T-cell (primary cell): ENCODE measurements around the gene CARS1. TPM values are rescaled to one million over a fixed set of nuclear protein-coding genes. Genes with fewer than 3 reads are reported as not detected.
A peak's percentile ranks its signal among the peaks of the same experiment; 100 is the strongest.

Source experiments
- ATAC-seq, 4 experiments: fragments of 200-7000 bp in 3 of 4; fragments of 150-1000 bp in 1 of 4; cut with Tn5 transposase; replicated peaks in 1 of 4; 1 replicate in 3 of 4; 2 replicates in 1 of 4; pipeline ENCODE4 v1.10.0; 2021; ENCODE audit warnings: moderate library complexity in 3 of 4, mild to moderate bottlenecking in 2 of 4, moderate number of reproducible peaks in 1 of 4
- CTCF ChIA-PET, 2 donors: fragments of 300-600 bp; sonication (Branson Sonifier 250); formaldehyde crosslinking; loops; one replicate each; lab custom pipeline; 2022; ENCODE audit warnings: antibody characterized with exemption in 2 of 2; lab: Charles Lee
- POLR2A ChIA-PET, 2 donors: fragments of 300-600 bp; sonication (Branson Sonifier 250); formaldehyde crosslinking; loops; one replicate each; lab custom pipeline; 2022; ENCODE audit warnings: antibody characterized with exemption in 2 of 2; lab: Charles Lee
- DNase-seq, 35 experiments: peaks; one replicate each; pipeline versions ENCODE4 v3.0.0 to v3.0.0-alpha.2; 2013 to 2023
- H3K27ac ChIP-seq: one replicate; pipeline ENCODE4 v1.5.1; 2013; ENCODE audit warnings: low read length
- H3K27me3 ChIP-seq, 2 experiments: replicated peaks in 1 of 2; 1 replicate in 1 of 2; 2 replicates in 1 of 2; pipeline versions ENCODE4 v1.6.1 to v1.7.0; 2013; ENCODE audit warnings: low read length in 1 of 2, mixed read lengths in 1 of 2; ENCODE audit not compliant: control insufficient read depth in 2 of 2, insufficient read depth in 2 of 2; ENCODE audit errors: extremely low read depth in 1 of 2
- H3K36me3 ChIP-seq, 2 donors: 1 replicate in 1 of 2; 2 replicates in 1 of 2; pipeline versions ENCODE4 v1.6.1 to v1.7.0; 2013; ENCODE audit warnings: low read length in 1 of 2; ENCODE audit not compliant: control insufficient read depth in 2 of 2, insufficient read depth in 1 of 2; ENCODE audit errors: extremely low read depth in 1 of 2
- H3K4me1 ChIP-seq, 2 experiments: 1 replicate in 1 of 2; 2 replicates in 1 of 2; pipeline versions ENCODE4 v1.6.1 to v1.7.0; 2013; ENCODE audit warnings: low read length in 2 of 2, mixed read lengths in 1 of 2; ENCODE audit not compliant: insufficient read depth in 2 of 2, control insufficient read depth in 1 of 2; ENCODE audit errors: extremely low read depth in 1 of 2
- H3K4me3 ChIP-seq, 2 donors: 1 replicate in 1 of 2; 2 replicates in 1 of 2; pipeline versions ENCODE4 v1.5.1 to v1.7.0; 2013; ENCODE audit warnings: mild to moderate bottlenecking in 2 of 2, low read length in 1 of 2, moderate library complexity in 1 of 2; ENCODE audit not compliant: control insufficient read depth in 1 of 2; ENCODE audit errors: extremely low read depth in 1 of 2
- H3K9me3 ChIP-seq: 2 replicates; pipeline ENCODE4 v1.7.0; 2013
- H3K27ac Mint-ChIP-seq, 2 donors: one replicate each; pipeline ENCODE4 v1.8.0; 2020 to 2021; ENCODE audit warnings: mild to moderate bottlenecking in 2 of 2, mixed read lengths in 2 of 2
- H3K27me3 Mint-ChIP-seq, 2 donors: one replicate each; pipeline ENCODE4 v1.8.0; 2021 to 2022; ENCODE audit warnings: mixed read lengths in 2 of 2
- H3K36me3 Mint-ChIP-seq: one replicate; pipeline ENCODE4 v1.8.0; 2021; ENCODE audit warnings: mixed read lengths
- H3K4me1 Mint-ChIP-seq, 3 donors: one replicate each; pipeline ENCODE4 v1.8.0; 2020 to 2022; ENCODE audit warnings: mixed read lengths in 3 of 3, mild to moderate bottlenecking in 1 of 3
- H3K4me3 Mint-ChIP-seq, 3 donors: one replicate each; pipeline ENCODE4 v1.8.0; 2020 to 2022; ENCODE audit warnings: mild to moderate bottlenecking in 3 of 3, mixed read lengths in 3 of 3, moderate library complexity in 3 of 3
- H3K9me3 Mint-ChIP-seq, 3 donors: one replicate each; pipeline ENCODE4 v1.8.0; 2020 to 2022; ENCODE audit warnings: mixed read lengths in 3 of 3
- WGBS: methylation state at CpG from one replicate; pipeline ENCODE4 v1.1.5; 2013; ENCODE audit warnings: missing lambda C conversion rate; ENCODE audit not compliant: insufficient coverage; 5-methylcytosine and 5-hydroxymethylcytosine counted together
- total RNA-seq, 35 experiments: library from RNA in 6 of 35; stranded (reverse) in 6 of 35; fragments of 120-200 nt in 1 of 35; gene quantifications; one replicate each; pipeline versions ENCODE4 v1.2.1 to v1.2.4 and lab custom pipeline; 2013 to 2026

CARS1 gene
- total RNA-seq, 5 donors from 2014 or later (not counting 1 experiment from before 2014, with no cell fraction given) = 45.3 to 113 (median 109) TPM

DNA sequence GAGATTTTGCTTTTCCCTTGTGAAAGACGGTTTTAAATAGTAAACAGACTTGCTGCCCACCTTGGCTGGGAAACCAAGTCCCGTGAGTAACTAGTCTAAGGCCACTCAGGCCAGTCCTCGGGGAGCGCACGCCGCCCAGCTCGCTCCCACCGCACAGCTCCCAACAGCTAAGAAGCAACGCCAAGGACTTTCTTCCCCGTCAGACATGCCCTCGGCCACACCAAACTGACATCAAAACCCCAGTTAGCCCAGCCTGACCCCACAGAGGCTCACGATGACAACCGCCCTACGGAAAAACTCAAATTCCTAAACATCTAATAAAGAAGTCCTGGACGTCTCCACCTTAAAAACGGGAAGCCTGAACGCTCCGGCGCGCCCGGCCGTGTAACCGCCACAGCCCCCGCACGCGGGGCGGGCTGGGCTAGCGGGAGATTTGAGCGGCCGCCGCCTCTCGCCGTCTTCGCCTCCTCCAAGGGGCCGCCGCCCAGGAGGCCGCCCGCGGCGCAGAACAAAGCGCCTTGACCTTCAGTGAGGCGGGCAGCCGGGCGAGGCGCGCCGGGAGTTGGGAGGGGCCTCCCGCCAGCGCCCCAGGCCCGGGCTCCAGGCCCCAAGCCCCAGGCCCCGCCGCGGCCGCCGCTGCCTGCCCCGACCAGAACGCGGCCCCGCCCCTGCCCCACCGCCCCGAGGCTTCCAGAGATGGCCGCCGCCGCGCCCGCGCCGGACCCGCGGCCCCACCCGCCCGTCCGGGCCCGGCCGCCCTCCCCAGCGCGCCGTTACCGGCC, 65.6 kb downstream of the CARS1 start:
- Histone ChIP-seq H3K36me3 (peaks cover 0 to 3% of the 10 kb centered on the region in 2 donors), H3K27me3 (no peaks in the 10 kb centered on the region), H3K27ac (peak overlapping the region; percentile 53), H3K4me1 (peaks cover 25 to 32% of the 10 kb centered on the region in 2 experiments), H3K4me3 (peak overlapping the region; percentile 70 to 93), H3K9me3 (no peaks in the 10 kb centered on the region)
- ATAC-seq (peak; percentile 41 to 49 (median 47)), DNase-seq (peak in 4 of 35 experiments; percentile 8 to 43 (median 20))
- CTCF ChIA-PET = interaction anchor here in 1 of 2 donors (0.6 to 2.6 kb wide), 8 partner anchors 13 to 99 kb away, joined by 3 to 13 read pairs (median 5); a partner anchor contains a TSS
- peak overlapping the region; percentile 97 to 98 for H3K27ac Mint-ChIP-seq
- H3K27me3 Mint-ChIP-seq = no peaks in the 10 kb centered on the region
- H3K4me1 Mint-ChIP-seq = peaks cover 30 to 41% (median 39%) of the 10 kb centered on the region in 3 donors
- POLR2A ChIA-PET = interaction anchor here (1.0 to 1.3 kb wide), 2 partner anchors 23 kb away, joined by 4 to 16 read pairs; no protein-coding TSS in a partner anchor
- H3K9me3 Mint-ChIP-seq = no peaks in the 10 kb centered on the region
- H3K4me3 Mint-ChIP-seq = peak overlapping the region; percentile 85 to 99 (median 98)
- under 1% methylated on average over 79 of the region's 79 CpGs for WGBS
- peaks cover 3% of the 10 kb centered on the region for H3K36me3 Mint-ChIP-seq

DNA sequence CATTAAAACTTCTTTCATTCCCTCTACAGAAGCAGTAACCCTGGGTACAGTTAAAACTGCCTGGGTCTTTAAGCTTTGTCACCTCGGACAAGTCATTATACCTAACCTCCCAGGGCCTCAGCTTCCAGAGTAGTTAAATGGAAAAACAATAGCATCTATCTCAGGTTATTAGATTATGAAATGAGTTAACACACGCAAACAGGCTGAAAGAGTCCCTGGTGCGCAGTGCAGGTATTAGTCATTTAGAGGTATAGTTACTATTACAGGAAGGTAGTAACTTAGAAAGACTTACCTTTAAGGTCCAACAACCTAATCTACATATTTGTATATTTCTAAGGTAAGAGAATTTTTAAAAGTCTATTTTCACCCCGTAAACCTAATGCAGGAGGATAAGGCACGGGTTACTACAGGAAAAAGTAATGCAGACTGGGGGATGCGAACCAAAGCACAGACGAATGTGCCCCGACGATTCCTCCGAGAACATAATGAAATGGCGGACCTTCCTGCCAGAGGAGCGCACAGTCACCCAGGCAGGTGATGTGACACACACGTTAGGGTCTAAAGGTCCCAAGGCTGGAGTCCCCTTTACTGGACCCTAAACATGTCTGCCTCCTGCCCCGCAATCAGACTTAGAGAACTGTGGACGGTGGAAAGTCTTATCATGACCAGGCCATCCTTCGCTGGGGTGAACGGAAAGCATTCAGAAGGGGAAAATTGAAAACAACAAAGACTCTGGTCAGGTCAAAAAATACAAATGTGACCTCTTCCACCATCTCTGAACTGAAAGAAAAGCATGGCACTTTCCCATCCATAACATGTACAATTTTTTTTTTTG, 66.4 kb downstream of the CARS1 start:
- ChIA-PET POLR2A (interaction anchor here (0.5 to 0.7 kb wide), 2 partner anchors 9 to 1353 kb away, joined by 3 to 18 read pairs; no protein-coding TSS in a partner anchor), CTCF (interaction anchor here in 1 of 2 donors (2.6 to 2.7 kb wide), 2 partner anchors 15 to 23 kb away, joined by 12 to 13 read pairs; no protein-coding TSS in a partner anchor)
- Histone ChIP-seq H3K4me1 (peaks cover 32 to 33% of the 10 kb centered on the region in 2 experiments), H3K27ac (peak overlapping the region; percentile 53), H3K36me3 (peaks cover 0 to 3% of the 10 kb centered on the region in 2 donors), H3K4me3 (peak overlapping the region; percentile 70 to 93), H3K9me3 (no peaks in the 10 kb centered on the region), H3K27me3 (no peaks in the 10 kb centered on the region)
- DNase-seq (peak in 10 of 35 experiments; percentile 11 to 50 (median 30)), ATAC-seq (no peak)
- Mint-ChIP-seq H3K36me3 (peaks cover 3% of the 10 kb centered on the region), H3K27ac (peak overlapping the region; percentile 91 to 92), H3K4me3 (peak overlapping the region; percentile 85 to 99 (median 98)), H3K27me3 (no peaks in the 10 kb centered on the region), H3K9me3 (no peaks in the 10 kb centered on the region), H3K4me1 (peaks cover 35 to 46% (median 40%) of the 10 kb centered on the region in 3 donors)
- 0% methylated on average over 12 of the region's 17 CpGs for WGBS

GRCh38 chr11:2989551-2989950, 67.7 kb downstream of the CARS1 start:
- H3K9me3 ChIP-seq = no peaks in the 10 kb centered on the region
- Mint-ChIP-seq H3K4me3 (peak overlapping the region; percentile 85 to 99 (median 98)), H3K9me3 (no peaks in the 10 kb centered on the region), H3K36me3 (peaks cover 5% of the 10 kb centered on the region), H3K4me1 (peaks cover 44 to 55% (median 49%) of the 10 kb centered on the region in 3 donors), H3K27me3 (no peaks in the 10 kb centered on the region), H3K27ac (peak overlapping the region; percentile 91 to 92)
- H3K4me3 ChIP-seq = peak overlapping the region; percentile 44 to 70
- peaks cover 0 to 5% of the 10 kb centered on the region in 2 donors for H3K36me3 ChIP-seq
- no peaks in the 10 kb centered on the region for H3K27me3 ChIP-seq
- H3K4me1 ChIP-seq = peaks cover 34 to 35% of the 10 kb centered on the region in 2 experiments
- ChIA-PET CTCF (interaction anchor here (0.9 to 2.7 kb wide), 4 partner anchors 14 to 68 kb away, joined by 3 to 13 read pairs (median 8); partner anchors contain the start of gene CARS1 (in 1 of the 2)), POLR2A (interaction anchor here (0.8 to 1.6 kb wide), 4 partner anchors 12 to 458 kb away, joined by 3 to 4 read pairs (median 4); no protein-coding TSS in a partner anchor)
- no peak for ATAC-seq
- DNase-seq = peak in 1 of 35 experiments; percentile 30
- H3K27ac ChIP-seq = peak overlapping the region; percentile 53
- WGBS = no CpG with 5 or more reads among the region's 3 CpGs

DNA sequence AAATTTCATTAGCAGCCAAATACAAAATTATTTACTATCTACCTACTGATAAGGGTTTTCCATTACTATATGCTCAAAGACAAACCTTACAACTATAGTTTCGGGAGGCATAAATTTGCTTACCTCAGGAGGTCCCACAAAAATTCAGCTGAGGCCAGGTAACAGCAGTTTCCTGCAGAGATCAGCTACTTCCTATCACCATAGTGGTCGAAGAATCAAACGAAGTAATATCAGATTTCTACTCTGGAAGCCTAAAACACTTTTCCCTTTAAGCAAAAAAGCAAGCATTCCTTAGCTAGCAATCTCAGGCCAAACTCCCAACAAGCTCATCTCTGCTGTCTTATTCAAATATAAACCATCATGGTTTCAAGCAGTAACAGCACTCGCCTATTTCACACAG, 68.2 kb downstream of the CARS1 start:
- H3K4me1 ChIP-seq = peaks cover 35 to 40% of the 10 kb centered on the region in 2 experiments
- H3K4me3 ChIP-seq = peak overlapping the region; percentile 42 to 70
- WGBS = 0% methylated on average over 3 of the region's 4 CpGs
- H3K36me3 ChIP-seq = peaks cover 0 to 8% of the 10 kb centered on the region in 2 donors
- H3K4me1 Mint-ChIP-seq = peaks cover 48 to 58% (median 53%) of the 10 kb centered on the region in 3 donors
- H3K36me3 Mint-ChIP-seq = peaks cover 7% of the 10 kb centered on the region
- peak overlapping the region; percentile 91 to 92 for H3K27ac Mint-ChIP-seq
- ATAC-seq (no peak), DNase-seq (peak in 1 of 35 experiments; percentile 28)
- no peaks in the 10 kb centered on the region for H3K27me3 Mint-ChIP-seq
- no peaks in the 10 kb centered on the region for H3K9me3 Mint-ChIP-seq
- POLR2A ChIA-PET = interaction anchor here (0.6 to 1.6 kb wide), 6 partner anchors 11 to 457 kb away, joined by 3 to 4 read pairs (median 4); no protein-coding TSS in a partner anchor
- H3K4me3 Mint-ChIP-seq = peak overlapping the region; percentile 85 to 99 (median 98)
- peak overlapping the region; percentile 53 for H3K27ac ChIP-seq
- H3K9me3 ChIP-seq = no peaks in the 10 kb centered on the region
- CTCF ChIA-PET = interaction anchor here (0.6 to 2.7 kb wide), 6 partner anchors 13 to 96 kb away, joined by 3 to 13 read pairs (median 4); partner anchors contain the start of gene CARS1 (in 1 of the 2)
- no peaks in the 10 kb centered on the region for H3K27me3 ChIP-seq

GRCh38 chr11:2987881-2988861, 69.1 kb downstream of the CARS1 start:
- ATAC-seq (peak; percentile 34 to 55 (median 42)), DNase-seq (peak in 30 of 35 experiments; percentile 15 to 70 (median 39))
- H3K4me3 ChIP-seq = peak overlapping the region; percentile 42 to 70
- Mint-ChIP-seq H3K27ac (peak overlapping the region; percentile 91 to 92), H3K27me3 (no peaks in the 10 kb centered on the region), H3K9me3 (no peaks in the 10 kb centered on the region), H3K4me1 (peaks cover 56 to 66% (median 60%) of the 10 kb centered on the region in 3 donors), H3K36me3 (peaks cover 7% of the 10 kb centered on the region), H3K4me3 (peak overlapping the region; percentile 85 to 99 (median 98))
- H3K27ac ChIP-seq = peak overlapping the region; percentile 53
- ChIA-PET CTCF (interaction anchor here (0.6 to 2.7 kb wide), 5 partner anchors 12 to 96 kb away, joined by 3 to 12 read pairs (median 4); partner anchors contain the start of gene CARS1 (in 1 of the 2)), POLR2A (interaction anchor here (0.6 to 1.6 kb wide), 6 partner anchors 10 to 456 kb away, joined by 3 to 4 read pairs (median 4); no protein-coding TSS in a partner anchor)
- whole genome bisulfite sequencing = 0% methylated on average over 6 of the region's 11 CpGs
- H3K4me1 ChIP-seq = peaks cover 35 to 48% of the 10 kb centered on the region in 2 experiments
- H3K9me3 ChIP-seq = no peaks in the 10 kb centered on the region
- peaks cover 0 to 10% of the 10 kb centered on the region in 2 donors for H3K36me3 ChIP-seq
- no peaks in the 10 kb centered on the region for H3K27me3 ChIP-seq
